WTC11 (cell line): ENCODE measurements around the gene PPP1R3D. TPM values are rescaled to one million over a fixed set of nuclear protein-coding genes. Genes with fewer than 3 reads are reported as not detected.

Experiments
- ATAC-seq: fragments of 200-7000 bp; cut with Tn5 transposase; 2 replicates; pipeline ENCODE4 v1.10.0; 2021; ENCODE audit warnings: mild to moderate bottlenecking, moderate library complexity
- CTCF ChIA-PET: fragments of 300-600 bp; sonication (Branson Sonifier 250); formaldehyde crosslinking; loops from one replicate; lab custom pipeline; 2021; ENCODE audit warnings: antibody characterized with exemption; lab: Charles Lee
- POLR2A ChIA-PET: fragments of 350-600 bp; sonication (Branson Sonifier 250); formaldehyde crosslinking; loops from one replicate; lab custom pipeline; 2021; ENCODE audit warnings: antibody characterized with exemption; lab: Charles Lee
- DNase-seq: peaks from one replicate; pipeline ENCODE4 v3.0.0; 2021; ENCODE audit warnings: low spot score
- H3K27ac Mint-ChIP-seq: 2 replicates; pipeline ENCODE4 v1.8.0; 2021; ENCODE audit warnings: mixed read lengths
- H3K27me3 Mint-ChIP-seq: 2 replicates; pipeline ENCODE4 v1.8.0; 2021; ENCODE audit warnings: low read depth, mild to moderate bottlenecking, moderate library complexity, mixed read lengths
- H3K36me3 Mint-ChIP-seq: 2 replicates; pipeline ENCODE4 v1.8.0; 2021; ENCODE audit warnings: mixed read lengths
- H3K4me1 Mint-ChIP-seq: 2 replicates; pipeline ENCODE4 v1.8.0; 2022; ENCODE audit warnings: mixed read lengths
- H3K4me3 Mint-ChIP-seq: 2 replicates; pipeline ENCODE4 v1.8.0; 2021; ENCODE audit warnings: mild to moderate bottlenecking, moderate library complexity, mixed read lengths
- H3K9me3 Mint-ChIP-seq: 2 replicates; pipeline ENCODE4 v1.8.0; 2021; ENCODE audit warnings: mixed read lengths
- AR ChIP-seq: fragments of 250-450 bp; sonication (Bioruptor Pico); IDR thresholded peaks from 2 replicates; pipeline ENCODE4 v1.9.0; 2021; ENCODE audit warnings: mild to moderate bottlenecking
- ATF3 ChIP-seq: sonication (generic); formaldehyde crosslinking; conservative IDR thresholded peaks from 2 replicates; pipeline ENCODE4 v1.8.1; 2022; ENCODE audit warnings: mild to moderate bottlenecking, missing genetic modification reagents
- CREB1 ChIP-seq: sonication (generic); formaldehyde crosslinking; IDR thresholded peaks from 2 replicates; pipeline ENCODE4 v1.8.0; 2023; ENCODE audit warnings: mild to moderate bottlenecking, missing genetic modification reagents
- FOXK1 ChIP-seq: sonication (generic); formaldehyde crosslinking; IDR thresholded peaks from 2 replicates; pipeline ENCODE4 v1.8.0; 2022; ENCODE audit warnings: mild to moderate bottlenecking, moderate library complexity, missing genetic modification reagents
- FOXP1 ChIP-seq: sonication (generic); formaldehyde crosslinking; IDR thresholded peaks from 2 replicates; pipeline ENCODE4 v1.8.0; 2022; ENCODE audit warnings: missing genetic modification reagents, mild to moderate bottlenecking, moderate library complexity, borderline replicate concordance
- JUN ChIP-seq: sonication (generic); formaldehyde crosslinking; IDR thresholded peaks from 2 replicates; pipeline ENCODE4 v1.8.0; 2023; ENCODE audit warnings: mild to moderate bottlenecking, missing genetic modification reagents
- MAX ChIP-seq: sonication (generic); formaldehyde crosslinking; IDR thresholded peaks from 2 replicates; pipeline ENCODE4 v1.8.0; 2022; ENCODE audit warnings: mild to moderate bottlenecking, missing genetic modification reagents
- MYBL2 ChIP-seq: sonication (generic); formaldehyde crosslinking; IDR thresholded peaks from 2 replicates; pipeline ENCODE4 v1.8.1; 2023; ENCODE audit warnings: mild to moderate bottlenecking, moderate library complexity, missing genetic modification reagents
- NFE2L1 ChIP-seq: sonication (generic); formaldehyde crosslinking; IDR thresholded peaks from 2 replicates; pipeline ENCODE4 v1.8.1; 2023; ENCODE audit warnings: missing genetic modification reagents
- NR2C2 ChIP-seq: sonication (generic); formaldehyde crosslinking; IDR thresholded peaks from 2 replicates; pipeline ENCODE4 v1.8.0; 2022; ENCODE audit warnings: mild to moderate bottlenecking, missing genetic modification reagents
- OVOL2 ChIP-seq: fragments of 250-450 bp; sonication (Bioruptor Pico); IDR thresholded peaks from 2 replicates; pipeline ENCODE4 v1.9.0; 2021; ENCODE audit warnings: mild to moderate bottlenecking, borderline replicate concordance
- RORB ChIP-seq: fragments of 250-450 bp; sonication (Bioruptor Pico); IDR thresholded peaks from 2 replicates; pipeline ENCODE4 v1.9.0; 2021; ENCODE audit warnings: mild to moderate bottlenecking
- SMAD3 ChIP-seq: sonication (generic); formaldehyde crosslinking; IDR thresholded peaks from 2 replicates; pipeline ENCODE4 v1.8.0; 2022; ENCODE audit warnings: missing genetic modification reagents, mild to moderate bottlenecking, borderline replicate concordance
- SMAD4 ChIP-seq: sonication (generic); formaldehyde crosslinking; IDR thresholded peaks from 2 replicates; pipeline ENCODE4 v1.8.0; 2022; ENCODE audit warnings: mild to moderate bottlenecking, missing genetic modification reagents
- TCF7 ChIP-seq: sonication (generic); formaldehyde crosslinking; IDR thresholded peaks from 2 replicates; pipeline ENCODE4 v1.8.0; 2022; ENCODE audit warnings: mild to moderate bottlenecking, low read depth, missing genetic modification reagents, moderate library complexity
- TP53 ChIP-seq: sonication (generic); formaldehyde crosslinking; IDR thresholded peaks from 2 replicates; pipeline ENCODE4 v1.8.1; 2023; ENCODE audit warnings: mild to moderate bottlenecking, missing genetic modification reagents
- ZNF671 ChIP-seq: fragments of 250-450 bp; sonication (Bioruptor Pico); IDR thresholded peaks from 2 replicates; pipeline ENCODE4 v1.8.0; 2021; ENCODE audit warnings: mild to moderate bottlenecking
- total RNA-seq: library from RNA; stranded (reverse); gene quantifications from 3 replicates; pipeline ENCODE4 v1.2.3, GENCODE V29; 2021

The PPP1R3D gene
- total RNA-seq, 1 experiment from 2014 or later, result 2.4 TPM

- peak; percentile 11; the same call in 1 of the 2 replicates for TF ChIP-seq MAX (CRISPR knock-in tag)
Observed at GRCh38 chr20:59933296-59933848, 6.7 kb downstream of the PPP1R3D start, which contains the start of gene SYCP2 (continued).

- TF ChIP-seq SMAD3 (CRISPR knock-in tag), result no peak
- TF ChIP-seq JUN, result no peak
- no peak for TF ChIP-seq RORB (CRISPR knock-in tag)
- TF ChIP-seq TP53 (CRISPR knock-in tag), result no peak
- no peak for TF ChIP-seq MYBL2 (CRISPR knock-in tag)
- no peak for TF ChIP-seq OVOL2 (CRISPR knock-in tag)
- TF ChIP-seq NFE2L1, result no peak
- TF ChIP-seq NR2C2 (CRISPR knock-in tag), result no peak
- no peak for TF ChIP-seq CREB1 (CRISPR knock-in tag)
- no peak for TF ChIP-seq FOXP1 (CRISPR knock-in tag)
- no peak for TF ChIP-seq AR (CRISPR knock-in tag)
- TF ChIP-seq FOXK1 (CRISPR knock-in tag), result no peak
- no peak for TF ChIP-seq ATF3
- no peak for TF ChIP-seq TCF7
- TF ChIP-seq SMAD4, result no peak
- TF ChIP-seq ZNF671 (CRISPR knock-in tag), result no peak
- TF ChIP-seq, all 79 proteins: peak for 0
- peaks cover 53% of the 10 kb centered on the region for H3K27me3 Mint-ChIP-seq
- no peaks in the 10 kb centered on the region for H3K36me3 Mint-ChIP-seq
- ChIA-PET POLR2A (no interaction called here), CTCF (interaction anchor here (3.0 to 3.2 kb wide), 2 partner anchors 13 to 83 kb away, joined by 10 to 37 read pairs; no protein-coding TSS in a partner anchor)
- no peak for DNase-seq
- no peak overlapping the region for H3K27ac Mint-ChIP-seq
- peaks cover 6% of the 10 kb centered on the region; the same call in 1 of the 2 replicates for H3K4me1 Mint-ChIP-seq
- H3K9me3 Mint-ChIP-seq, result no peaks in the 10 kb centered on the region
- H3K4me3 Mint-ChIP-seq, result no peak overlapping the region
- ATAC-seq, result no peak
Observed at GRCh38 chr20:59932616-59933295, 7.3 kb downstream of the PPP1R3D start.

GRCh38 chr20:59931511-59932312 lies 8.4 kb downstream of the PPP1R3D start:
- H3K4me3 Mint-ChIP-seq, result no peak overlapping the region
- no peak for ATAC-seq
- TF ChIP-seq MAX (CRISPR knock-in tag), result no peak
- ChIA-PET POLR2A (no interaction called here), CTCF (no interaction called here)
- H3K4me1 Mint-ChIP-seq, result peaks cover 6% of the 10 kb centered on the region; the same call in 1 of the 2 replicates
- peaks cover 56% of the 10 kb centered on the region for H3K27me3 Mint-ChIP-seq
- H3K27ac Mint-ChIP-seq, result no peak overlapping the region
- DNase-seq, result no peak
- H3K9me3 Mint-ChIP-seq, result no peaks in the 10 kb centered on the region
- H3K36me3 Mint-ChIP-seq, result no peaks in the 10 kb centered on the region
